A549 (cell line): ENCODE data around the gene JAG2. TPM values are rescaled to one million over a fixed set of nuclear protein-coding genes. Genes with fewer than 3 reads are reported as not detected.

ENCODE experiments used
- ATAC-seq, 2 experiments: fragments of 200-7000 bp in 1 of 2; fragments of >200 bp in 1 of 2; cut with Nextera tagmentation in 1 of 2; cut with Tn5 transposase in 1 of 2; 3 replicates each; pipeline versions ENCODE4 v1.8.0 to v1.9.1; 2018 to 2020; ENCODE audit warnings: mild to moderate bottlenecking in 1 of 2, moderate library complexity in 1 of 2
- CTCF ChIA-PET: fragments of 300-600 bp; sonication (Branson Sonifier 250); formaldehyde crosslinking; extraction: SDS; loops from one replicate; lab custom pipeline; 2021; ENCODE audit warnings: antibody characterized with exemption, inconsistent platforms; lab: Yijun Ruan, JAX
- POLR2A ChIA-PET: fragments of 350-600 bp; formaldehyde crosslinking; extraction: SDS; loops from one replicate; lab custom pipeline; 2021; ENCODE audit warnings: antibody characterized with exemption, inconsistent platforms; lab: Yijun Ruan, JAX
- DNase-seq, 2 experiments: peaks; one replicate each; pipeline versions ENCODE4 v3.0.0 to v3.0.0-alpha.2; 2011 to 2016; ENCODE audit warnings: low read depth in 1 of 2, low spot score in 1 of 2
- FAIRE-seq: peaks from 2 replicates; lab custom pipeline; 2011; peaks lifted over from hg19 to GRCh38; lab: Jason Lieb, UNC
- H3K27ac ChIP-seq, 2 experiments: fragments of >200 bp; sonication (Bioruptor Twin); formaldehyde crosslinking; 3 replicates each; pipeline ENCODE4 v1.5.1; 2016 to 2017
- H3K4me1 ChIP-seq: fragments of >200 bp; sonication (Bioruptor Twin); formaldehyde crosslinking; 3 replicates; pipeline ENCODE4 v1.6.1; 2016
- H3K4me2 ChIP-seq: fragments of >200 bp; sonication (Bioruptor Twin); formaldehyde crosslinking; 3 replicates; pipeline ENCODE4 v1.6.1; 2016
- H3K4me3 ChIP-seq: fragments of >200 bp; sonication (Bioruptor Twin); formaldehyde crosslinking; 3 replicates; pipeline ENCODE4 v1.5.1; 2016
- H3K9me3 ChIP-seq: fragments of >200 bp; sonication (Bioruptor Twin); formaldehyde crosslinking; 3 replicates; pipeline ENCODE4 v1.6.1; 2016
- ATOH8 ChIP-seq: fragments of 250-450 bp; sonication (Bioruptor Pico); IDR thresholded peaks from 2 replicates; pipeline ENCODE4 v1.5.0; 2020; ENCODE audit warnings: low read depth, mild to moderate bottlenecking, moderate library complexity
- CBX2 ChIP-seq: fragments of 200-600 bp; sonication (generic); IDR thresholded peaks from 2 replicates; pipeline ENCODE4 v1.6.1; 2016; ENCODE audit warnings: low read depth, mild to moderate bottlenecking, borderline replicate concordance
- CHD2 ChIP-seq: fragments of 150-350 bp; IDR thresholded peaks from 2 replicates; pipeline ENCODE4 v1.6.1; 2014; ENCODE audit warnings: low read length; ENCODE audit not compliant: partially characterized antibody
- E2F6 ChIP-seq: IDR thresholded peaks from 2 replicates; pipeline ENCODE4 v1.6.1; 2012; ENCODE audit warnings: low read depth, borderline replicate concordance
- ELK1 ChIP-seq: fragments of 150-350 bp; IDR thresholded peaks from 2 replicates; pipeline ENCODE4 v1.6.1; 2014; ENCODE audit warnings: low read depth, mild to moderate bottlenecking, low read length
- HMGXB4 ChIP-seq: fragments of 250-450 bp; sonication (Bioruptor Pico); IDR thresholded peaks from 2 replicates; pipeline ENCODE4 v1.5.0; 2021; ENCODE audit warnings: mild to moderate bottlenecking, moderate library complexity, borderline replicate concordance
- JUN ChIP-seq, 2 experiments: fragments of >200 bp; sonication (Bioruptor Twin); formaldehyde crosslinking; IDR thresholded peaks; 2 replicates in 1 of 2; 3 replicates in 1 of 2; pipeline ENCODE4 v1.6.1; 2016 to 2017
- MAFK ChIP-seq: fragments of 450-650 bp; IDR thresholded peaks from 2 replicates; pipeline ENCODE4 v1.6.1; 2014; ENCODE audit not compliant: partially characterized antibody
- RNF2 ChIP-seq: fragments of 200-600 bp; sonication (generic); IDR thresholded peaks from 2 replicates; pipeline ENCODE4 v1.6.1; 2016; ENCODE audit warnings: low read depth, mild to moderate bottlenecking, antibody characterized with exemption, moderate library complexity, borderline replicate concordance
- SREBF2 ChIP-seq: fragments of 450-650 bp; IDR thresholded peaks from 2 replicates; pipeline ENCODE4 v1.6.1; 2014; ENCODE audit warnings: mild to moderate bottlenecking, moderate library complexity
- USF2 ChIP-seq: fragments of 450-650 bp; IDR thresholded peaks from 2 replicates; pipeline ENCODE4 v1.6.1; 2014; ENCODE audit warnings: antibody characterized with exemption
- ZC3H11A ChIP-seq: fragments of 450-650 bp; IDR thresholded peaks from 2 replicates; pipeline ENCODE4 v1.6.1; 2014; ENCODE audit warnings: antibody characterized with exemption, mild to moderate bottlenecking
- ZFP36 ChIP-seq: fragments of 450-650 bp; IDR thresholded peaks from 2 replicates; pipeline ENCODE4 v1.6.1; 2014; ENCODE audit warnings: borderline replicate concordance; ENCODE audit not compliant: partially characterized antibody
- ZNF302 ChIP-seq: fragments of 250-450 bp; sonication (Bioruptor Pico); IDR thresholded peaks from 2 replicates; pipeline ENCODE4 v1.9.0; 2021; ENCODE audit warnings: inconsistent platforms, mild to moderate bottlenecking, moderate library complexity
- WGBS: methylation state at CpG from one replicate; pipeline ENCODE4 v1.1.6; 2017; ENCODE audit errors: missing lambda C conversion rate; 5-methylcytosine and 5-hydroxymethylcytosine counted together
- polyA plus RNA-seq, 4 experiments: library from polyadenylated mRNA; depleted of rRNA in 3 of 4; stranded (reverse); fragments of >200 nt; fragmentation: RNase III in 1 of 4; extraction: RNeasy Plus Mini Kit Qiagen cat#74134 plus additional on column Dnase treatment in 1 of 4; gene quantifications; 2 replicates in 3 of 4; 3 replicates in 1 of 4; pipeline ENCODE4 v1.2.3, GENCODE V29; 2011 to 2017

Gene JAG2
- polyA plus RNA-seq, 2 of the 4 experiments (the other 2 are of a cell fraction): 5.9 to 20.4 TPM

- ChIA-PET CTCF (interaction anchor here (1.3 to 1.5 kb wide), 3 partner anchors 12 to 47 kb away, joined by 3 to 5 read pairs (median 5); no protein-coding TSS in a partner anchor), POLR2A (no interaction called here)
- H3K4me2 ChIP-seq: no peak overlapping the region
- no peak overlapping the region for H3K4me3 ChIP-seq
- 82% methylated on average over 8 of the region's 19 CpGs for WGBS
- no peak for DNase-seq
- no peak overlapping the region for H3K27ac ChIP-seq
- H3K4me1 ChIP-seq: no peaks in the 10 kb centered on the region
- H3K9me3 ChIP-seq: peaks cover 21% of the 10 kb centered on the region
- TF ChIP-seq CBX2: no peak
- TF ChIP-seq ZNF302 (CRISPR knock-in tag): no peak
- TF ChIP-seq MAFK: no peak
- TF ChIP-seq ZFP36: no peak
- peak in 1 of 2 experiments; percentile 27; a peak in 2 of 6 replicates for ATAC-seq
- FAIRE-seq: no peak
Observed at GRCh38 chr14:105138021-105138541, 30.5 kb downstream of the JAG2 start.

- 79% methylated on average over 14 of the region's 14 CpGs for WGBS
- ChIA-PET POLR2A (no interaction called here), CTCF (interaction anchor here (1.3 to 1.5 kb wide), 3 partner anchors 11 to 47 kb away, joined by 3 to 5 read pairs (median 5); no protein-coding TSS in a partner anchor)
- Histone ChIP-seq H3K4me3 (no peak overlapping the region), H3K27ac (no peak overlapping the region), H3K4me2 (no peak overlapping the region), H3K4me1 (no peaks in the 10 kb centered on the region), H3K9me3 (peaks cover 21% of the 10 kb centered on the region)
- no peak for FAIRE-seq
- DNase-seq: no peak
- ATAC-seq: no peak
- TF ChIP-seq CBX2: no peak
Observed at GRCh38 chr14:105137481-105138020, 31.0 kb downstream of the JAG2 start.

GRCh38 chr14:105136401-105137322, 31.9 kb downstream of the JAG2 start:
- FAIRE-seq: no peak
- CTCF ChIA-PET: interaction anchor here (0.6 to 1.3 kb wide), 3 partner anchors 10 to 497 kb away, joined by 3 to 5 read pairs (median 3); no protein-coding TSS in a partner anchor
- no peak overlapping the region for H3K4me3 ChIP-seq

More at GRCh38 chr14:105136401-105137322, 31.9 kb downstream of the JAG2 start:
- no peak overlapping the region for H3K4me2 ChIP-seq
- H3K27ac ChIP-seq: no peak overlapping the region
- WGBS: 90% methylated on average over 43 of the region's 50 CpGs
- TF ChIP-seq CHD2 (no peak), MAFK (no peak), ELK1 (no peak), SREBF2 (no peak), HMGXB4 (CRISPR knock-in tag) (no peak), E2F6 (no peak), ATOH8 (CRISPR knock-in tag) (no peak), ZC3H11A (no peak), JUN (IDR thresholded peaks at IDR 0.05) (no peak), RNF2 (no peak), USF2 (no peak)
- POLR2A ChIA-PET: no interaction called here
- DNase-seq: no peak
- ATAC-seq: no peak; a peak in 1 of 6 replicates
- no peaks in the 10 kb centered on the region for H3K4me1 ChIP-seq
- peaks cover 21% of the 10 kb centered on the region for H3K9me3 ChIP-seq
